Measurements from ENCODE around the gene KIAA0319L.
"Not testable (repeated sequence)": the region's sequence is repeated elsewhere in the genome, so short reads cannot be mapped to it uniquely, and the experiment has no call there.

The KIAA0319L gene

DNA sequence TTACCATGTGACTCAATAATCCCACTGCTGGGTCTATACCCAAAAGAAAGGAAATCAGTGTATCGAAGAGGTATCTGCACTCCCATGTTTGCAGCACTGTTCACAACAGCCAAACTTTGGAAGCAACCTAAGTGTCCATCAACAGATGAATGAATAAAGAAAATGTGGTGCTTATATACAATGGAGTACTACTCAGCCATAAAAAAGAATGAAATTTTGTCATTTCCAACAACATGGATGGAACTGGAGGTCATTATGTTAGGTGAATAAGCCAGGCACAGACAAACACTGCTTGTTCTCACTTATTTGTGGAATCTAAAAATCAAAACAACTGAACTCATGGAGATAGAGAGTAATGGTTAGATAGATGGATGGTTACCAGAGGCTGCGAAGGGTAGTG is 79.3 kb downstream of the KIAA0319L start:
- TF ChIP-seq, protein P1, sequence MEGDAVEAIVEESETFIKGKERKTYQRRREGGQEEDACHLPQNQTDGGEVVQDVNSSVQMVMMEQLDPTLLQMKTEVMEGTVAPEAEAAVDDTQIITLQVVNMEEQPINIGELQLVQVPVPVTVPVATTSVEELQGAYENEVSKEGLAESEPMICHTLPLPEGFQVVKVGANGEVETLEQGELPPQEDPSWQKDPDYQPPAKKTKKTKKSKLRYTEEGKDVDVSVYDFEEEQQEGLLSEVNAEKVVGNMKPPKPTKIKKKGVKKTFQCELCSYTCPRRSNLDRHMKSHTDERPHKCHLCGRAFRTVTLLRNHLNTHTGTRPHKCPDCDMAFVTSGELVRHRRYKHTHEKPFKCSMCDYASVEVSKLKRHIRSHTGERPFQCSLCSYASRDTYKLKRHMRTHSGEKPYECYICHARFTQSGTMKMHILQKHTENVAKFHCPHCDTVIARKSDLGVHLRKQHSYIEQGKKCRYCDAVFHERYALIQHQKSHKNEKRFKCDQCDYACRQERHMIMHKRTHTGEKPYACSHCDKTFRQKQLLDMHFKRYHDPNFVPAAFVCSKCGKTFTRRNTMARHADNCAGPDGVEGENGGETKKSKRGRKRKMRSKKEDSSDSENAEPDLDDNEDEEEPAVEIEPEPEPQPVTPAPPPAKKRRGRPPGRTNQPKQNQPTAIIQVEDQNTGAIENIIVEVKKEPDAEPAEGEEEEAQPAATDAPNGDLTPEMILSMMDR (IDR thresholded peaks at IDR 0.05; ENCODE audit: low read depth, low read length, missing control alignments) = no peak
- Histone ChIP-seq H3K27ac (no peak overlapping the region), H3K4me3 (ENCODE audit: low read depth, low read length) (no peak overlapping the region), H3K27me3 (replicated peaks) (no peaks in the 10 kb centered on the region), H3K36me3 (replicated peaks) (peaks cover 4% of the 10 kb centered on the region)
- in situ Hi-C loops (cut with HindIII; ENCODE audit: low pct_ligation_motif_present, low sequenced_read_pairs) = no loop called here
- no peak for DNase-seq

DNA sequence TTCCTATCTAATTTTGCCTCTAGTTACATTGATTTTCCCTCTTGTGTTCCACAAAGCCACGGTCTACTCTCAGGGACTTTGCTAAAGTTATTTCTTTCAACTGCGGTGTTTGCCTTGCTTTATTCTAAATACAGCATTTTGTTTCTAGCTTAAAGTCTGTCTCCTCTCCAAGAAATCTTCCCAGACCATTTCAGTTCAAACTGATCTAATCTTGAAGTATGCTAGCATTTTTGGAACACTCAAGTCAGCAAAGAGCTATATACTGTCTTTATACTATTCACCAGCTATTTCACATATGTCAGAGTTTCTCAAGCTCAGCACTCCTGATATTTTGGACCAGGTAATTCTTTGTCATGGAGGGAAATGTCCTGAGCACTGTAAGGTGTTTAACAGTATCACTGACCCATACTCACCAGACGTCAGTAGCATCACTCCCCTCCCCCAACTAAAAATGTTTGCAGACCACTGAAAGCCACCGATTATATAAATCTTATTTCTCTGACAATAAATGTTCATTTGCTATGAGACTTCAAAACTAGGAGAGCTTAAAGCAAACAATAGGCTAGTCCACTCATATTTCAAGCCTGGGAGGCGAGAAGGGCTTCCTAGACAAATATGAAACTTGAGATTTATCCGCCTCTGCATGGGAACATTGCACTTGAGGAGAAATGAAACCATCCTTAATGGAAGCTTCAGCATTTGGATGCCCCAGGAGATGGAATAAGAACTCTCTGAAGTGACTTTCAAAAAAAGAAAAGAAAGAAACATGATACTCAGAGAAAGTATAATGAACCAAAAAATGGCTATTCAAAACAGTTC is 81.1 kb downstream of the KIAA0319L start:
- no peaks in the 10 kb centered on the region for H3K27me3 ChIP-seq (replicated peaks)
- no peak overlapping the region for H3K4me3 ChIP-seq (ENCODE audit: low read depth, low read length)
- H3K36me3 ChIP-seq (replicated peaks) = peaks cover 4% of the 10 kb centered on the region
- no peak overlapping the region for H3K27ac ChIP-seq
- in situ Hi-C loops (cut with HindIII; ENCODE audit: low pct_ligation_motif_present, low sequenced_read_pairs) = no loop called here
- DNase-seq = no peak
- TF ChIP-seq, protein P1 (IDR thresholded peaks at IDR 0.05; ENCODE audit: low read depth, low read length, missing control alignments) = no peak

DNA sequence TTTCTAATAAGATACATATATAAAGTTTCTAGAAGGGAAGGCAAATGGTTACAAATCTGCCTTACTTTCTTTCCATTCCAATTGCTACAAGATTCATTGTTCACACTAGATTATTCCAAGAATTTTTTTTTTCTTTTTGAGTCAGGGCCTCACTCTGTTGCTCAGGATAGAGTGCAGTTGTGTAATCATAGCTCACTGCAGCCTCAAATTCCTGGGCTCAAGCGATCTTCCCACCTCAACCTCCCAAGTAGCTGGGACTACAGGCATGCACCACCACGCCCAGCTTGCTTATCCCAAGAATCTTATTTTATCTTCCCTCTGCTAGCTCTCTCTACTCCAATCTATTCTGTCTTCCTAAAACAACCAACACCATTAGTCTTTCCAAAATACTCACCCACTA is 81.8 kb downstream of the KIAA0319L start:
- no peak for DNase-seq
- no peak overlapping the region for H3K27ac ChIP-seq
- in situ Hi-C loops (cut with HindIII; ENCODE audit: low pct_ligation_motif_present, low sequenced_read_pairs) = no loop called here
- H3K4me3 ChIP-seq (ENCODE audit: low read depth, low read length) = no peak overlapping the region
- no peaks in the 10 kb centered on the region for H3K27me3 ChIP-seq (replicated peaks)
- TF ChIP-seq, protein P1 (IDR thresholded peaks at IDR 0.05; ENCODE audit: low read depth, low read length, missing control alignments) = no peak
- peaks cover 9% of the 10 kb centered on the region for H3K36me3 ChIP-seq (replicated peaks)

DNA sequence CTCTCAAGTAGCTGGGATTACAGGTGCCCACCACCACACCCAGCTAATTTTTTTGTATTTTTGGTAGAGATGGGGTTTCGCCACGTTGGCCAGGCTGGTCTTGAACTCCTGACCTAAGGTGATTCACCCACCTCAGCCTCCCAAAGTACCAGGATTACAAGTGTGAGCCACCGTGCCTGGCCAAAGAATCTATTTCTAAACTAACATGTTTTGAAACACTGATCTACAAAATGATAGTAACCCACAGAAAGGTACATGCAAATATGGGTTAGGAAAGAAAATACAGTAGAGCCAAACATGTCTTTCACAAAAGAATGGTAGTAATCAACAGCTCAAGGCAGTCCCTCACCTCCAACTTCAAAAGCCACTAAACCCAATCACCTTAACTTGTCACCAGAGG is 84.0 kb downstream of the KIAA0319L start:
- peaks cover 12% of the 10 kb centered on the region for H3K36me3 ChIP-seq (replicated peaks)
- in situ Hi-C loops (cut with HindIII; ENCODE audit: low pct_ligation_motif_present, low sequenced_read_pairs); H3K27me3 ChIP-seq (replicated peaks); H3K4me3 ChIP-seq (ENCODE audit: low read depth, low read length); DNase-seq; H3K27ac ChIP-seq: not testable (repeated sequence)

DNA sequence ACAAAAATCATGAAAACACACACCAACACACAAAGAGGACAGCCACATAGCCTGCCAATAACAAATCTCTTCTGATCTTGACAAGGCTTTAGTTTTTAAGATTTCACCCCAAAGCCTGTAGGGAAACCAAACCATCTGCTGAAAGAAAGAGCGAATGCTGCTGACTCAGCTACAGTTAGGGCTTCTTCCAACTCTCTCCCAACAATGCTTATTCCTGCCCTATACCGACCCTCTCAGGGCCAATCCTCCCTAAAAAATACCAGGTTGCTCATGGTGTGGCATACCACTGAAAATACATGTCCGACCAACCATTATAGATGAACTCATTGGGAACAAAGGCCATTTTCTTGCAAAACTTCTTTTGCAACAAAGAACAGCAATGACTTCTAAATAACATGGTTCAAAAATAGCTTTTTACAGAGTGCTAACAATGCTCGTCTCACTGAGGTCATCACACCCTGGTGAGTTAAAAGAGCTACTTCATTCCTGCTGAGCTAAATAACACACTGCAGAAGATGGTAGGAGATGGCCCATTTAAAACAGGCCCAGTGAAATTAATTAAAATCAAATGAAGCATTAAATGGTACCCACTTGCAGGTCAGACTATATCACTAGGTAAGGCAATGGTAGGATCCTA is 86.1 kb downstream of the KIAA0319L start:
- no peak for DNase-seq
- TF ChIP-seq, protein P1 (IDR thresholded peaks at IDR 0.05; ENCODE audit: low read depth, low read length, missing control alignments) = no peak
- peaks cover 9% of the 10 kb centered on the region for H3K36me3 ChIP-seq (replicated peaks)
- H3K4me3 ChIP-seq (ENCODE audit: low read depth, low read length) = no peak overlapping the region
- in situ Hi-C loops (cut with HindIII; ENCODE audit: low pct_ligation_motif_present, low sequenced_read_pairs) = no loop called here
- H3K27ac ChIP-seq = no peak overlapping the region
- no peaks in the 10 kb centered on the region for H3K27me3 ChIP-seq (replicated peaks)

DNA sequence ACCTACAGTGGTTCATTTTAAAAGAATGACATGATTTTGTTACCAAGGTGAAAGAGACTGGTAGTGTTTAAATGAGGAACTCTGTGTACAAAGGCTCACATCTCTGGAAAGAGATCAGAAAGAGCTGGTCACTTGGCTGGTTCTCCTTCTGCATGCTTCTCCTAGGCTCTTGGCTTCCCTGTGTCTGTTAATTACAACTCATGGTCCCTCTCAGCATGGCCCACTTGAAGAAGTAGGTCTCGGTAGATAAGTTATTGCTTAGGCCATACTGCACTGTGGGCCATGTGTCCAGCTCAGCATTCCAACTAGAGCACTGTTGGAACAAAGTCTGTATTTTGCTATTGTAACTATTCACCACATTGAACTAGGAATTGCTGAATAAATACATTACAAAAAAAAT is 91.1 kb downstream of the KIAA0319L start:
- Histone ChIP-seq H3K4me3 (ENCODE audit: low read depth, low read length) (no peak overlapping the region), H3K27me3 (replicated peaks) (no peaks in the 10 kb centered on the region), H3K27ac (no peak overlapping the region), H3K36me3 (replicated peaks) (peaks cover 35% of the 10 kb centered on the region)
- no peak for DNase-seq
- TF ChIP-seq, protein P1 (IDR thresholded peaks at IDR 0.05; ENCODE audit: low read depth, low read length, missing control alignments) = no peak
- in situ Hi-C loops (cut with HindIII; ENCODE audit: low pct_ligation_motif_present, low sequenced_read_pairs) = no loop called here

DNA sequence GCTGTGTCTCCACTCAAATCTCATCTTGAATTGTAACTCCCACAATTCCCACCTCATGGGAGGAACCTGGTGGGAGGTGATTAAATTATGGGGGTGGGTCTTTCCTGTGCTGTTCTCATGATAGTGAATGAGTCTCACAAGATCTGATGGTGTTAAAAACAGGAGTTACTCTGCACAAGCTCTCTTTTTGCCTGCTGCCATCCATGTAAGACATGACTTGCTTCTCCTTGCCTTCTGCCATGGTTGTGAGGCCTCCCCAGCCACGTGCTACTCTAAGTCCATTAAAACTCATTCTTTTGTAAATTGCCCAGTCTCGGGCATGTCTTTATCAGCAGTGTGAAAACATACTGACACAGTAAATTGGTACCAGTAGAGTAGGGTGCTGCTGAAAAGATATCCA is 93.5 kb downstream of the KIAA0319L start:
- peaks cover 27% of the 10 kb centered on the region for H3K36me3 ChIP-seq (replicated peaks)
- in situ Hi-C loops (cut with HindIII; ENCODE audit: low pct_ligation_motif_present, low sequenced_read_pairs); DNase-seq; H3K27me3 ChIP-seq (replicated peaks); H3K27ac ChIP-seq; H3K4me3 ChIP-seq (ENCODE audit: low read depth, low read length): not testable (repeated sequence)

All from brain microvascular endothelial cell (primary cell).